ENCODE results near the gene WWOX. TPM values are rescaled to one million over a fixed set of nuclear protein-coding genes. Genes with fewer than 3 reads are reported as not detected.

Gene WWOX
- total RNA-seq, 2 donors from 2014 or later, result 30.0 to 35.4 TPM

GRCh38 chr16:79054211-79054984 is 954.9 kb downstream of the WWOX start:
- no peak overlapping the region for H3K27ac ChIP-seq (ENCODE audit: low read depth, low read length)

DNA sequence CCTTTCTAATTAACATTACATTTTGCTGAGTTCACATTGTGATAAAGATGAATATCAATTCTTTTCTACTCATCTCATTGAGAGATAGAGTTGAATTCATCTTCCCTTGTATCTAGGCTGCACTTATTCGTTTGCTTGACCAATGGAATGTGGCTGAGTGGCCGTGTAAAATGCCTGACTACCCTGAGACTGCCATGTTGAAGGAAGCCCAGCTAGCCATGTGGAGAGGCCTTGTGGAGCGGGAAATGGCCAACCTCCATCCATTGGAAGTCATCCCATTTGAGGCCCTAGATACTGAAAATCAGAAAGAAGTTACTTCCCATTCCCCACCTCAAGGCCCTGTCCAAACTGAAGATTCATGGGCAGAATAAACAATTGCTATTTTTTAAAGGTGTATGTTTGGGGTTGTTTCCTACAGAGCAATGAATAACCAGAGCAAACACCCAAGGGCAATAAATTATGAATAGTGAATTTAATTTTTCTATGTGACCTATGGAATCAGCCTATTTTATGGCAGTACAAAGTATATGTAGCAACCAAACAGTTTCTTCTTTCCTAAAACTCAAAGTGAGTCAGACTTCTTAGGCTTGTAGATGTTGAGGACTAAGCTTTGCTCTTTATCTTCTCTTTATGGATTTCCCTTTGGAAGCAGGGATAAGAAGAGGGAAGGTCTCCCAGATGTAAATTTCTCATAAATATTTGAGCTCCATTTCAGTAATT is 956.0 kb downstream of the WWOX start:
- peaks cover 7% of the 10 kb centered on the region for H3K9me3 ChIP-seq (ENCODE audit: control insufficient read depth, low read length)
- no peak overlapping the region for H3K4me3 ChIP-seq (ENCODE audit: low read length)
- no peak overlapping the region for H3K27ac ChIP-seq (ENCODE audit: low read depth, low read length)
- TF ChIP-seq, protein P1, sequence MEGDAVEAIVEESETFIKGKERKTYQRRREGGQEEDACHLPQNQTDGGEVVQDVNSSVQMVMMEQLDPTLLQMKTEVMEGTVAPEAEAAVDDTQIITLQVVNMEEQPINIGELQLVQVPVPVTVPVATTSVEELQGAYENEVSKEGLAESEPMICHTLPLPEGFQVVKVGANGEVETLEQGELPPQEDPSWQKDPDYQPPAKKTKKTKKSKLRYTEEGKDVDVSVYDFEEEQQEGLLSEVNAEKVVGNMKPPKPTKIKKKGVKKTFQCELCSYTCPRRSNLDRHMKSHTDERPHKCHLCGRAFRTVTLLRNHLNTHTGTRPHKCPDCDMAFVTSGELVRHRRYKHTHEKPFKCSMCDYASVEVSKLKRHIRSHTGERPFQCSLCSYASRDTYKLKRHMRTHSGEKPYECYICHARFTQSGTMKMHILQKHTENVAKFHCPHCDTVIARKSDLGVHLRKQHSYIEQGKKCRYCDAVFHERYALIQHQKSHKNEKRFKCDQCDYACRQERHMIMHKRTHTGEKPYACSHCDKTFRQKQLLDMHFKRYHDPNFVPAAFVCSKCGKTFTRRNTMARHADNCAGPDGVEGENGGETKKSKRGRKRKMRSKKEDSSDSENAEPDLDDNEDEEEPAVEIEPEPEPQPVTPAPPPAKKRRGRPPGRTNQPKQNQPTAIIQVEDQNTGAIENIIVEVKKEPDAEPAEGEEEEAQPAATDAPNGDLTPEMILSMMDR (conservative IDR thresholded peaks at IDR 0.05), result no peak
- H3K27me3 Mint-ChIP-seq (ENCODE audit: insufficient read depth), result peaks cover 29% of the 10 kb centered on the region
- WGBS, 2 experiments (ENCODE audit: insufficient coverage in 1 of 2, insufficient read length in 1 of 2), result 86 to 96% methylated on average over 3 of the region's 3 CpGs
- no peak for DNase-seq
- H3K9ac ChIP-seq (ENCODE audit: extremely low read depth, low read length, poor library complexity, severe bottlenecking), result no peak overlapping the region
- H3K36me3 Mint-ChIP-seq (ENCODE audit: low read depth), result no peaks in the 10 kb centered on the region
- peaks cover 20% of the 10 kb centered on the region for H3K4me1 Mint-ChIP-seq
- H3K9me3 Mint-ChIP-seq, result peaks cover 6% of the 10 kb centered on the region
- H3K4me3 Mint-ChIP-seq, result no peak overlapping the region
- H3K4me1 ChIP-seq (ENCODE audit: control insufficient read depth, insufficient read depth, low read length), result no peaks in the 10 kb centered on the region
- H3K36me3 ChIP-seq (ENCODE audit: control insufficient read depth, insufficient read depth, low read length), result no peaks in the 10 kb centered on the region
- peaks cover 6% of the 10 kb centered on the region for H3K27me3 ChIP-seq (ENCODE audit: control insufficient read depth, insufficient read depth, low read length, poor library complexity, severe bottlenecking)
- H3K27ac Mint-ChIP-seq, result no peak overlapping the region

More at GRCh38 chr16:79054211-79054984, 954.9 kb downstream of the WWOX start:
- Mint-ChIP-seq H3K4me3 (no peak overlapping the region), H3K36me3 (ENCODE audit: low read depth) (no peaks in the 10 kb centered on the region), H3K27ac (no peak overlapping the region), H3K27me3 (ENCODE audit: insufficient read depth) (peaks cover 19% of the 10 kb centered on the region), H3K4me1 (peaks cover 23% of the 10 kb centered on the region), H3K9me3 (peaks cover 6% of the 10 kb centered on the region)
- TF ChIP-seq, protein P1 (conservative IDR thresholded peaks at IDR 0.05), result no peak
- no peaks in the 10 kb centered on the region for H3K27me3 ChIP-seq (ENCODE audit: control insufficient read depth, insufficient read depth, low read length, poor library complexity, severe bottlenecking)
- no peaks in the 10 kb centered on the region for H3K4me1 ChIP-seq (ENCODE audit: control insufficient read depth, insufficient read depth, low read length)
- no peaks in the 10 kb centered on the region for H3K36me3 ChIP-seq (ENCODE audit: control insufficient read depth, insufficient read depth, low read length)
- H3K4me3 ChIP-seq (ENCODE audit: low read length), result no peak overlapping the region
- no peak for DNase-seq
- 91 to 92% methylated on average over 11 to 13 of the region's 13 CpGs for WGBS, 2 experiments (ENCODE audit: insufficient coverage in 1 of 2, insufficient read length in 1 of 2)
- peaks cover 7% of the 10 kb centered on the region for H3K9me3 ChIP-seq (ENCODE audit: control insufficient read depth, low read length)
- no peak overlapping the region for H3K9ac ChIP-seq (ENCODE audit: extremely low read depth, low read length, poor library complexity, severe bottlenecking)

GRCh38 chr16:79061181-79061580 is 961.7 kb downstream of the WWOX start:
- Mint-ChIP-seq H3K27me3 (ENCODE audit: insufficient read depth) (peaks cover 72% of the 10 kb centered on the region), H3K9me3 (no peaks in the 10 kb centered on the region), H3K36me3 (ENCODE audit: low read depth) (no peaks in the 10 kb centered on the region), H3K4me1 (peaks cover 20% of the 10 kb centered on the region), H3K27ac (no peak overlapping the region), H3K4me3 (no peak overlapping the region)
- H3K4me1 ChIP-seq (ENCODE audit: control insufficient read depth, insufficient read depth, low read length), result no peaks in the 10 kb centered on the region
- no peak overlapping the region for H3K9ac ChIP-seq (ENCODE audit: extremely low read depth, low read length, poor library complexity, severe bottlenecking)
- no peaks in the 10 kb centered on the region for H3K9me3 ChIP-seq (ENCODE audit: control insufficient read depth, low read length)
- no peak overlapping the region for H3K4me3 ChIP-seq (ENCODE audit: low read length)
- DNase-seq, result no peak
- H3K27me3 ChIP-seq (ENCODE audit: control insufficient read depth, insufficient read depth, low read length, poor library complexity, severe bottlenecking), result peaks cover 54% of the 10 kb centered on the region
- 89% methylated on average over 6 of the region's 6 CpGs for WGBS, 2 experiments (ENCODE audit: insufficient coverage in 1 of 2, insufficient read length in 1 of 2)
- H3K27ac ChIP-seq (ENCODE audit: low read depth, low read length), result no peak overlapping the region
- TF ChIP-seq, protein P1 (conservative IDR thresholded peaks at IDR 0.05), result no peak
- H3K36me3 ChIP-seq (ENCODE audit: control insufficient read depth, insufficient read depth, low read length), result no peaks in the 10 kb centered on the region

Measured in endodermal cell (in vitro differentiated cells).